ENCODE data around the gene CDH22. TPM values are rescaled to one million over a fixed set of nuclear protein-coding genes. Genes with fewer than 3 reads are reported as not detected.

CDH22 gene
- total RNA-seq, 1 donor from 2014 or later = 1.3 TPM

DNA sequence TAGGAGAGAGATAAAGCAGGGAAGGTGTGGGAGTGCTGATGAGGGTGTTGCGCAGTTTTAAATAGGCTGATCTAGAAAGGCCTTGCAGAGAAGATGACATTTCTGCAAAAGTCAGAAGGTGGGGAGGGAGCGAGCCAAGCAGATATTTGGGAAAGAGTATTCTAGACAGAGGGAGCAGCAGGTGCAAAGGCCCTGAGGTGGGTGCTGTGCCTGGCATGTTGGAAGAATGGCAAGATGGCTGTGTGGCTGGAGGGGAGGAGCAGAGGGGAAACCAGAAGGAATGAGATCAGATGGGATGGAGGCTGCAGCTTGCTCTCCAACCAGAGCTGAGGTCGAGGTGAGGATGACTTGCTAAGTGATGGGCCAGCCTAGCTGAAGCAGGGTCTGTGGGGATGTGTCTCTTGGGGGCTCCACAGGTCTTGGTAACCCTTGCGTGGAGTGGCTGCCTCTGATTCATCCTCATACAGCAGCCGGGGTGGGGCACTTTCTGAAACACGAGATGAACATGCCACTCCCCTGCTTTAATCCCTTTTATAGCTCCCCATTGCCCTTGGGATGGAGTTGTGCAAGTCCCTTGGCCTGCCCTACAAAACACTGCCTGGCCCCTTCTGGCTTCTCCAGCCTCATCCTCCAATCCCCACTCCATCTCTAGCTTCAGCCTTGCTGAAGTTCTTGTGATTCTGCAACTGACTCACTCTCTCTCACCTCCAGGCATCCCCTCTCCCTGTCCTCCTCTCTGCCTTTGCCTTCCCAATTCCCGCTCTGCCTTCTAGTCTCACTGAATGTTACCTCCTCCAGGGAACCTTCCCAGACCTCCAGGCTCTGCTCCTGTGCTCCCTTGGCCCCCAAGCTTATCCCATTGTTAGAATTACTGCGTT lies 94.1 kb downstream of the CDH22 start:
- no peaks in the 10 kb centered on the region for H3K36me3 Mint-ChIP-seq
- H3K27ac Mint-ChIP-seq = no peak overlapping the region
- peaks cover 31% of the 10 kb centered on the region for H3K27me3 Mint-ChIP-seq
- TF ChIP-seq, protein P1, sequence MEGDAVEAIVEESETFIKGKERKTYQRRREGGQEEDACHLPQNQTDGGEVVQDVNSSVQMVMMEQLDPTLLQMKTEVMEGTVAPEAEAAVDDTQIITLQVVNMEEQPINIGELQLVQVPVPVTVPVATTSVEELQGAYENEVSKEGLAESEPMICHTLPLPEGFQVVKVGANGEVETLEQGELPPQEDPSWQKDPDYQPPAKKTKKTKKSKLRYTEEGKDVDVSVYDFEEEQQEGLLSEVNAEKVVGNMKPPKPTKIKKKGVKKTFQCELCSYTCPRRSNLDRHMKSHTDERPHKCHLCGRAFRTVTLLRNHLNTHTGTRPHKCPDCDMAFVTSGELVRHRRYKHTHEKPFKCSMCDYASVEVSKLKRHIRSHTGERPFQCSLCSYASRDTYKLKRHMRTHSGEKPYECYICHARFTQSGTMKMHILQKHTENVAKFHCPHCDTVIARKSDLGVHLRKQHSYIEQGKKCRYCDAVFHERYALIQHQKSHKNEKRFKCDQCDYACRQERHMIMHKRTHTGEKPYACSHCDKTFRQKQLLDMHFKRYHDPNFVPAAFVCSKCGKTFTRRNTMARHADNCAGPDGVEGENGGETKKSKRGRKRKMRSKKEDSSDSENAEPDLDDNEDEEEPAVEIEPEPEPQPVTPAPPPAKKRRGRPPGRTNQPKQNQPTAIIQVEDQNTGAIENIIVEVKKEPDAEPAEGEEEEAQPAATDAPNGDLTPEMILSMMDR (conservative IDR thresholded peaks at IDR 0.05) = no peak
- H3K4me3 Mint-ChIP-seq = no peak overlapping the region
- DNase-seq (ENCODE audit: extremely low spot score, unreplicated experiment) = no peak
- H3K4me1 Mint-ChIP-seq (ENCODE audit: unreplicated experiment) = peaks cover 7% of the 10 kb centered on the region
- no peaks in the 10 kb centered on the region for H3K9me3 Mint-ChIP-seq

- peaks cover 38% of the 10 kb centered on the region for H3K27me3 Mint-ChIP-seq
- H3K4me1 Mint-ChIP-seq (ENCODE audit: unreplicated experiment) = peaks cover 7% of the 10 kb centered on the region
Observed at GRCh38 chr20:46212876-46213275, 95.4 kb downstream of the CDH22 start.

GRCh38 chr20:46212252-46212651 lies 96.0 kb downstream of the CDH22 start:
- Mint-ChIP-seq H3K36me3 (no peaks in the 10 kb centered on the region), H3K9me3 (no peaks in the 10 kb centered on the region), H3K4me1 (ENCODE audit: unreplicated experiment) (peaks cover 7% of the 10 kb centered on the region), H3K27me3 (peaks cover 42% of the 10 kb centered on the region), H3K27ac (no peak overlapping the region), H3K4me3 (no peak overlapping the region)
- DNase-seq (ENCODE audit: extremely low spot score, unreplicated experiment) = no peak
- TF ChIP-seq, protein P1 (conservative IDR thresholded peaks at IDR 0.05) = no peak

More at GRCh38 chr20:46212876-46213275, 95.4 kb downstream of the CDH22 start:
- DNase-seq (ENCODE audit: extremely low spot score, unreplicated experiment) = no peak
- no peaks in the 10 kb centered on the region for H3K36me3 Mint-ChIP-seq
- TF ChIP-seq, protein P1 (conservative IDR thresholded peaks at IDR 0.05) = no peak
- H3K9me3 Mint-ChIP-seq = no peaks in the 10 kb centered on the region
- H3K27ac Mint-ChIP-seq = no peak overlapping the region
- no peak overlapping the region for H3K4me3 Mint-ChIP-seq

- no peaks in the 10 kb centered on the region for H3K9me3 Mint-ChIP-seq
- H3K27ac Mint-ChIP-seq = no peak overlapping the region
- H3K4me1 Mint-ChIP-seq (ENCODE audit: unreplicated experiment) = peaks cover 7% of the 10 kb centered on the region
- H3K4me3 Mint-ChIP-seq = no peak overlapping the region
- H3K27me3 Mint-ChIP-seq = peaks cover 46% of the 10 kb centered on the region
- no peak for DNase-seq (ENCODE audit: extremely low spot score, unreplicated experiment)
- H3K36me3 Mint-ChIP-seq = no peaks in the 10 kb centered on the region
- TF ChIP-seq, protein P1 (conservative IDR thresholded peaks at IDR 0.05) = no peak
Observed at GRCh38 chr20:46211331-46211722, 97.0 kb downstream of the CDH22 start.

DNA sequence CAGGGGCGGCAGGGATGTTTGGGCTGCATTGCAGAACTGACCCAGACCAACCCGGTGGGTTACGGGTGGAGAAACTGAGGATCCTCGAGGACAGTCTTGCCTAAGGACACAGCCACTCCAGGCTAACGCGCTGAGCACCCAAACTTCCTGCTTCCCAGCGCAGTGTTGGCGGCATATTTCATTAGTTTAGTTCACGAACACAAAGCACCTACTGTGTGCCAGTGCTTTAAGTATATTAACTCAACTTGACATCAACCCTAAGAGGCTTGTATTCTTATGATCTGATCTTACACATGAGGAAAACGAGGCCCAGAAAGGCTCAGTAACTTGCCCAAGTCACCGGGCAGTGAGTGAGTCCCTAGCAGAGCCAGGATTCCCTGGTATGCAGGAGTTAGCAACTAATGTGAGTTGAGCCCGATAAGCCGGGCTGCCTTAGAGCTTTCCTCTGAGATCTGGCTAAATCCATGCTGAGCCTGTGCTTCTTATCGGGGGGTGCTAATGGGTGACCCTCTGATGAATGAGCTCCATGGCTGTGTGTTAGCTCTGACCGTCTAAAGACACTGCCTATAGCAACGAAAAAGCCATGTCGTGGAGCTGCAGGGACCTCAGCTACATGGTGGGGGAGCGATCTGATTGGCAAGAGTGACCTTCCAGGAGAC lies 97.5 kb downstream of the CDH22 start:
- Mint-ChIP-seq H3K4me1 (ENCODE audit: unreplicated experiment) (peaks cover 7% of the 10 kb centered on the region), H3K27me3 (peaks cover 50% of the 10 kb centered on the region), H3K4me3 (no peak overlapping the region), H3K27ac (no peak overlapping the region), H3K36me3 (no peaks in the 10 kb centered on the region), H3K9me3 (no peaks in the 10 kb centered on the region)
- TF ChIP-seq, protein P1 (conservative IDR thresholded peaks at IDR 0.05) = no peak
- no peak for DNase-seq (ENCODE audit: extremely low spot score, unreplicated experiment)

Data from type B pancreatic cell (in vitro differentiated cells).